ENCODE measurements around the gene LRRC74A. TPM values are rescaled to one million over a fixed set of nuclear protein-coding genes. Genes with fewer than 3 reads are reported as not detected.

Gene LRRC74A
- total and polyA plus RNA-seq, 2 of the 4 experiments (the other 2 are of a cell fraction) = not detected

DNA sequence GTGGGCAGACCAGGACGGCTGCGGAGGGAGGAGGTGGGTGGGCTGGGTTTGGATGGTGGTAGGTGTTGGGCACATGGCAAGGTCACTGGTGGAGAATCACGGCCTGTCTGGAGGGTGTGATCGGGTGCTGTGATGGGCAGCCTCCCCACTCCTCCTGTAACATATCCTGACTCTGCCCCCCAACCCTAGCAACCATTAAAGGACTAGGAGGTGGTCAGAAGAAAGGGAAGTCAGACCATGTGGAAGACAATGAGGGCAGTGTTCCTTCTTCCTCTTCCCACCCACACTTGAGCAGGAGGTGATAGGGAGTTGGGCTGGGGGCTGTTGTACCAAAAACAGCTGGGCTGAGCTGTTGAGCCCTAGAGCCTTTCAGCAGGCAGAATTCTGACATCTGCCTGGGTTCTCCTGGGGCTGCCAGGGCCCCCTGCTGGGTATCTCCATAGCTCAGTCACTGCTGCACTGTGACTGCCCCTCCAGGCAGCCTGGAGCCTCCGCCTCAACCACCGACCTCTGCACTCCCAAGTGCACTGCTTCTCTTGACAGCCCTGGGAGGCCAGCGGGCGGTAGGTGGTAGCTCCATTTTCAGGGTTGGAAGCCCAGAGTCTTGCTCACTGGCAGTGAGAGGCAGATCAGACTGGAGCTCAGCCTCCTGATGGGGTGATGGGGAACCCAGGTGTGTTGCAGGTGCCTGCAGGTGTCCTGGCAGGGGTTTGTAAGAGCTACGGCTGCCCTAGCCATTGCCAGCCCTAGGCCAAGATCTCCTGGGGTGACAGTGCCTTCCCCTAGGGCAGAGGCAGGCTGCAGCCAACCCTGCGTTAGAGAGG is 49.6 kb upstream of the LRRC74A start:
- Histone ChIP-seq H3K23ac (ENCODE audit: low read depth, low read length) (no peak overlapping the region), H3K9me1 (ENCODE audit: insufficient read depth, low read length) (peaks cover 8% of the 10 kb centered on the region; the same call in 1 of the 2 replicates), H3K27me3 (ENCODE audit: control insufficient read depth, insufficient read depth, low read length) (no peaks in the 10 kb centered on the region), H4K8ac (ENCODE audit: low read depth in 2 of 2, low read length in 2 of 2) (no peak overlapping the region), H3K9ac (ENCODE audit: low read depth, low read length) (no peak overlapping the region), H2BK15ac (ENCODE audit: low read depth, low read length) (no peak overlapping the region), H3K18ac (ENCODE audit: low read depth, low read length) (no peak overlapping the region), H3K9me3 (ENCODE audit: control insufficient read depth, insufficient read depth, low read length) (no peaks in the 10 kb centered on the region), H3K36me3 (ENCODE audit: control insufficient read depth, insufficient read depth, low read length) (peaks cover 4% of the 10 kb centered on the region; the same call in 1 of the 2 replicates), H2AFZ (replicated peaks; ENCODE audit: low read length, poor library complexity) (no peak overlapping the region), H3K4me1 (ENCODE audit: control insufficient read depth, insufficient read depth, low read length) (peaks cover 18% of the 10 kb centered on the region), H3K4ac (ENCODE audit: low read depth, low read length) (no peak overlapping the region), H2BK120ac (ENCODE audit: low read depth, low read length) (no peak overlapping the region), H3K79me1 (ENCODE audit: low read depth in 1 of 2, low read length in 2 of 2) (no peaks in the 10 kb centered on the region), H4K5ac (ENCODE audit: low read depth, low read length) (no peak overlapping the region), H3K56ac (ENCODE audit: extremely low read depth, insufficient read depth, low read length) (no peak overlapping the region), H2BK20ac (ENCODE audit: low read depth, low read length) (no peak overlapping the region), H3K4me3 (ENCODE audit: insufficient read depth, low read depth, low read length) (no peak overlapping the region), H2AK9ac (replicated peaks; ENCODE audit: low read depth, low read length, poor library complexity) (no peak overlapping the region), H3K27ac (ENCODE audit: insufficient read depth, low read length) (no peak overlapping the region), H4K20me1 (ENCODE audit: insufficient read depth, low read length) (no peaks in the 10 kb centered on the region), H4K91ac (ENCODE audit: insufficient read depth, low read depth, low read length) (no peak overlapping the region), H2AK5ac (ENCODE audit: low read depth, low read length) (no peak overlapping the region), H2BK5ac (ENCODE audit: low read depth, low read length, poor library complexity, severe bottlenecking) (no peak overlapping the region), H3K14ac (replicated peaks; ENCODE audit: low read depth, low read length) (no peak overlapping the region), H3K4me2 (ENCODE audit: low read depth, low read length) (no peak overlapping the region)
- in situ Hi-C loops (cut with MboI; ENCODE audit: low sequenced_read_pairs) = no loop called here
- dilution Hi-C loops (cut with HindIII; ENCODE audit: low sequenced_read_pairs, unreplicated experiment) = no loop called here
- DNase-seq (no peak), ATAC-seq (ENCODE audit: low read depth) (no peak)
- POLR2A ChIA-PET (ENCODE audit: unreplicated experiment) = no interaction called here
- CTCF ChIA-PET = no interaction called here
- TF ChIP-seq POLR2A (IDR thresholded peaks at IDR 0.05; ENCODE audit: low read depth, low read length) = no peak
- no peak for TF ChIP-seq NFE2L2 (IDR thresholded peaks at IDR 0.05; ENCODE audit: low read depth, low read length)
- no peak for TF ChIP-seq BHLHE40 (IDR thresholded peaks at IDR 0.05; ENCODE audit: low read depth, low read length)
- no peak for TF ChIP-seq RFX5 (IDR thresholded peaks at IDR 0.05; ENCODE audit: low read depth, low read length)
- TF ChIP-seq, protein P1, sequence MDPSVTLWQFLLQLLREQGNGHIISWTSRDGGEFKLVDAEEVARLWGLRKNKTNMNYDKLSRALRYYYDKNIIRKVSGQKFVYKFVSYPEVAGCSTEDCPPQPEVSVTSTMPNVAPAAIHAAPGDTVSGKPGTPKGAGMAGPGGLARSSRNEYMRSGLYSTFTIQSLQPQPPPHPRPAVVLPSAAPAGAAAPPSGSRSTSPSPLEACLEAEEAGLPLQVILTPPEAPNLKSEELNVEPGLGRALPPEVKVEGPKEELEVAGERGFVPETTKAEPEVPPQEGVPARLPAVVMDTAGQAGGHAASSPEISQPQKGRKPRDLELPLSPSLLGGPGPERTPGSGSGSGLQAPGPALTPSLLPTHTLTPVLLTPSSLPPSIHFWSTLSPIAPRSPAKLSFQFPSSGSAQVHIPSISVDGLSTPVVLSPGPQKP (IDR thresholded peaks at IDR 0.05; ENCODE audit: borderline replicate concordance, low read depth, low read length) = no peak
- TF ChIP-seq FOS (IDR thresholded peaks at IDR 0.05; ENCODE audit: low read depth, low read length) = no peak
- TF ChIP-seq CEBPB (IDR thresholded peaks at IDR 0.05; ENCODE audit: low read depth, low read length) = no peak
- no peak for TF ChIP-seq MXI1 (IDR thresholded peaks at IDR 0.05; ENCODE audit: borderline replicate concordance, low read depth, low read length)
- TF ChIP-seq RCOR1 (IDR thresholded peaks at IDR 0.05; ENCODE audit: insufficient replicate concordance, low read length) = no peak
- TF ChIP-seq, protein P2, sequence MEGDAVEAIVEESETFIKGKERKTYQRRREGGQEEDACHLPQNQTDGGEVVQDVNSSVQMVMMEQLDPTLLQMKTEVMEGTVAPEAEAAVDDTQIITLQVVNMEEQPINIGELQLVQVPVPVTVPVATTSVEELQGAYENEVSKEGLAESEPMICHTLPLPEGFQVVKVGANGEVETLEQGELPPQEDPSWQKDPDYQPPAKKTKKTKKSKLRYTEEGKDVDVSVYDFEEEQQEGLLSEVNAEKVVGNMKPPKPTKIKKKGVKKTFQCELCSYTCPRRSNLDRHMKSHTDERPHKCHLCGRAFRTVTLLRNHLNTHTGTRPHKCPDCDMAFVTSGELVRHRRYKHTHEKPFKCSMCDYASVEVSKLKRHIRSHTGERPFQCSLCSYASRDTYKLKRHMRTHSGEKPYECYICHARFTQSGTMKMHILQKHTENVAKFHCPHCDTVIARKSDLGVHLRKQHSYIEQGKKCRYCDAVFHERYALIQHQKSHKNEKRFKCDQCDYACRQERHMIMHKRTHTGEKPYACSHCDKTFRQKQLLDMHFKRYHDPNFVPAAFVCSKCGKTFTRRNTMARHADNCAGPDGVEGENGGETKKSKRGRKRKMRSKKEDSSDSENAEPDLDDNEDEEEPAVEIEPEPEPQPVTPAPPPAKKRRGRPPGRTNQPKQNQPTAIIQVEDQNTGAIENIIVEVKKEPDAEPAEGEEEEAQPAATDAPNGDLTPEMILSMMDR (conservative IDR thresholded peaks at IDR 0.05; ENCODE audit: low read depth, low read length) = no peak
- TF ChIP-seq MAZ (IDR thresholded peaks at IDR 0.05; ENCODE audit: borderline replicate concordance, low read depth, low read length) = no peak
- no peak for TF ChIP-seq MAFK (IDR thresholded peaks at IDR 0.05; ENCODE audit: low read depth, low read length)
- WGBS, 2 experiments (ENCODE audit: extremely low coverage in 2 of 2, insufficient read length in 1 of 2) = 100% methylated on average over 2 of the region's 10 CpGs; no CpG with 5 or more reads in 1 of the 2 experiments
- intact Hi-C loops (cut with micrococcal nuclease) = no loop called here
- no TSS peak for BruUV-seq (replicated peaks)

Measured in IMR-90 (cell line).